ENCODE measurements around the gene TATDN2.

GRCh38 chr3:10280177-10280529 lies 31.9 kb downstream of the TATDN2 start:
- TF ChIP-seq, protein P1, sequence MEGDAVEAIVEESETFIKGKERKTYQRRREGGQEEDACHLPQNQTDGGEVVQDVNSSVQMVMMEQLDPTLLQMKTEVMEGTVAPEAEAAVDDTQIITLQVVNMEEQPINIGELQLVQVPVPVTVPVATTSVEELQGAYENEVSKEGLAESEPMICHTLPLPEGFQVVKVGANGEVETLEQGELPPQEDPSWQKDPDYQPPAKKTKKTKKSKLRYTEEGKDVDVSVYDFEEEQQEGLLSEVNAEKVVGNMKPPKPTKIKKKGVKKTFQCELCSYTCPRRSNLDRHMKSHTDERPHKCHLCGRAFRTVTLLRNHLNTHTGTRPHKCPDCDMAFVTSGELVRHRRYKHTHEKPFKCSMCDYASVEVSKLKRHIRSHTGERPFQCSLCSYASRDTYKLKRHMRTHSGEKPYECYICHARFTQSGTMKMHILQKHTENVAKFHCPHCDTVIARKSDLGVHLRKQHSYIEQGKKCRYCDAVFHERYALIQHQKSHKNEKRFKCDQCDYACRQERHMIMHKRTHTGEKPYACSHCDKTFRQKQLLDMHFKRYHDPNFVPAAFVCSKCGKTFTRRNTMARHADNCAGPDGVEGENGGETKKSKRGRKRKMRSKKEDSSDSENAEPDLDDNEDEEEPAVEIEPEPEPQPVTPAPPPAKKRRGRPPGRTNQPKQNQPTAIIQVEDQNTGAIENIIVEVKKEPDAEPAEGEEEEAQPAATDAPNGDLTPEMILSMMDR (IDR thresholded peaks at IDR 0.05; ENCODE audit: borderline replicate concordance, extremely low read depth, low read length, poor library complexity, severe bottlenecking): peak; percentile 15
- TF ChIP-seq EZH2 (IDR thresholded peaks at IDR 0.05; ENCODE audit: borderline replicate concordance, low read depth, low read length, severe bottlenecking): no peak
